BE2C (cell line): ENCODE data around the gene KLC4.
A peak's percentile ranks its signal among the peaks of the same experiment; 100 is the strongest.

ENCODE experiments used
- DNase-seq: peaks from one replicate; pipeline ENCODE4 v3.0.0-alpha.2; 2020
- H3K27me3 ChIP-seq: fragments of 250-450 bp; sonication (Bioruptor Pico); 2 replicates; pipeline ENCODE4 v1.5.1; 2020; ENCODE audit warnings: mild to moderate bottlenecking
- H3K36me3 ChIP-seq: fragments of 250-450 bp; sonication (Bioruptor Pico); 2 replicates; pipeline ENCODE4 v1.5.1; 2020; ENCODE audit warnings: mild to moderate bottlenecking
- H3K4me1 ChIP-seq: fragments of 250-450 bp; sonication (Bioruptor Pico); 2 replicates; pipeline ENCODE4 v1.5.1; 2020
- H3K4me3 ChIP-seq: 2 replicates; pipeline ENCODE4 v1.5.1; 2011; ENCODE audit warnings: low read depth, low read length
- H3K9me3 ChIP-seq: fragments of 250-450 bp; sonication (Bioruptor Pico); 2 replicates; pipeline ENCODE4 v1.5.1; 2020
- CTCF ChIP-seq: IDR thresholded peaks from 2 replicates; pipeline ENCODE4 v1.5.1; 2012; ENCODE audit warnings: mild to moderate bottlenecking, low read depth, low read length

Gene KLC4

DNA sequence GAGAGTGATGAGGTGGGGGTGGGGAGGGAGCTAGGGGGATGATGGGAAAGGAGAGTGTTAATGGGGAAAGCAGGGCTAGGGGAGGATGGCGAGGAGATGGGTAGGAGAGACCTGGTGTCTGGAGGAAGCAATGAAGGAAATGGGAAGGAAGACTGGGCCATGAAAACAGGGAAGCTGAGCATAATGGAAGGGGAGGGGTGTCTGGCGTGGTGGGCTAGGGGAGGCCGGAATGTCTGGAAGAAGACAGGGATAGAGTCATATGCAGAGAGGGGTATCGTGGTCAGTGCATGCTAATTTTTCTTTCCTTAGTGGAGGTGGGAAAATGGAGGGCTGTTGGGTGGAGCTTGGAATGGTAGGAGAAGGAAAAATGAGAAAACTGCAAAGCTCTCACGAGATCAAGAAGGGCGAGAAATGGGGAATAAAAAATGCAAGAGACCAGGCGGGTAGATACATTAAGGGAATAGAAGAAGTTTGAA, 45.0 kb upstream of the KLC4 start:
- no peaks in the 10 kb centered on the region for H3K9me3 ChIP-seq
- H3K4me1 ChIP-seq: no peaks in the 10 kb centered on the region
- peak overlapping the region; percentile 95 for H3K4me3 ChIP-seq
- TF ChIP-seq CTCF: no peak
- DNase-seq: no peak
- peaks cover 27% of the 10 kb centered on the region for H3K36me3 ChIP-seq
- no peaks in the 10 kb centered on the region for H3K27me3 ChIP-seq

DNA sequence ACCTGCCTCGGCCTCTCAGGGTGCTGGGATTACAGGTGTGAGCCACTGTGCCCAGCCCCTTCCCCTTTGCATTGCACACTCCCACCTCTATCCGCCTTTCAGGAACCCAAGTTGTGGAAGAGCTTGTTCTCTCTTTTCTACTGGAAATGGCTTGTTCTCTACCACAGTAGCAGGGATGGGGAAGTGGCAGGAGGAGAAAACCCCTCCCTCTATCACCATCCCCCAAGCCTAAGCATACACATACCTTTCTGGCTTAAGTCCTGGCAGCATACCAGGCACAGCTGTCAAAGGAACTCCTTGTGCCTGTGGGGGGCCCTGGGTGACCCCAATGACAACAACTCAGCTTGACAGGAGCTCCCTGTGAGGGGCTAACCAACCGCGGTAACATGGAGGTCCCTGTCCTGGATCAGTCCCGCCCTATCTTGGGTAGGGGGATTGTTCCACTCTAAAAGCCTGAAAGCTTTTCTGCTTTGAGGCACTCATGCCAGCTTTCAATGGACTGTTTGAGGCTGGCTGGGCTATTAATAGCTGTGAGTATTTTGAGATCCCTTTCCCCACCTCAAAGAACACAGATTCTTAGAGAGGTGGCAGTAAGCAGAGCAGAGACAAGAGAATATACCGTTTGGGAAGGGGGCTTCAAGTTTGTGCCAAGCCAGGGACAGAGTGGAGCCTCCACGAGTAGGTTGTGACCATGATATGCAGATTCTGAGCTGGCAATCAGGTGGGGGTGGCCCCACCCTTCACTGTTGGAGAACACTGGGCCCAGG, 43.1 kb upstream of the KLC4 start:
- no peak overlapping the region for H3K4me3 ChIP-seq
- H3K4me1 ChIP-seq: peaks cover 3% of the 10 kb centered on the region; the same call in 1 of the 2 replicates
- DNase-seq: no peak
- no peak for TF ChIP-seq CTCF
- H3K9me3 ChIP-seq: no peaks in the 10 kb centered on the region
- no peaks in the 10 kb centered on the region for H3K27me3 ChIP-seq
- peaks cover 10% of the 10 kb centered on the region for H3K36me3 ChIP-seq

- H3K4me1 ChIP-seq: peaks cover 3% of the 10 kb centered on the region; the same call in 1 of the 2 replicates
- H3K36me3 ChIP-seq: peaks cover 6% of the 10 kb centered on the region; the same call in 1 of the 2 replicates
- H3K4me3 ChIP-seq: no peak overlapping the region
- TF ChIP-seq CTCF: no peak
- no peaks in the 10 kb centered on the region for H3K9me3 ChIP-seq
- H3K27me3 ChIP-seq: no peaks in the 10 kb centered on the region
- DNase-seq: no peak
These were observed 42.5 kb upstream of the KLC4 start for GRCh38 chr6:43016943-43017334.

DNA sequence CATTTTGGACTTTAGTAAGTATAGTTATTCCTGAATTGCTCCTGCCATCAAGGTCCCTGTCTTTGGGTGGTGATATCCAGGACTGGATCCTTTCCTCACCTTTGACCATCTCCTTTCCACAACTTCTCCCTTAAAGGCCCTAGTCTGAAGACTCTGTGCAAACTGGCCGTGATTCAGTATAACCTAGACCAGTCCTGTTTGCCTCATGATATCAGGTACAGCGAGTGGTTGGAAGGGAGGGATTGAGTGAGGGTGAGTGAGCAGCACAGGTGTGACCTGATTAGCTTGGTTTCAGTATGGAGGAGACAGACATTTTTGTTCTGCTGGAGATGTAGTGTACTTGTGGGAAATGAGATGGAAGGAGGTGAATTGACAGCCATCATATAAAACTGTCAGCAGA, 40.3 kb upstream of the KLC4 start:
- Histone ChIP-seq H3K27me3 (no peaks in the 10 kb centered on the region), H3K4me3 (no peak overlapping the region), H3K36me3 (peaks cover 6% of the 10 kb centered on the region; the same call in 1 of the 2 replicates), H3K9me3 (no peaks in the 10 kb centered on the region), H3K4me1 (peaks cover 3% of the 10 kb centered on the region; the same call in 1 of the 2 replicates)
- TF ChIP-seq CTCF: no peak
- DNase-seq: no peak

DNA sequence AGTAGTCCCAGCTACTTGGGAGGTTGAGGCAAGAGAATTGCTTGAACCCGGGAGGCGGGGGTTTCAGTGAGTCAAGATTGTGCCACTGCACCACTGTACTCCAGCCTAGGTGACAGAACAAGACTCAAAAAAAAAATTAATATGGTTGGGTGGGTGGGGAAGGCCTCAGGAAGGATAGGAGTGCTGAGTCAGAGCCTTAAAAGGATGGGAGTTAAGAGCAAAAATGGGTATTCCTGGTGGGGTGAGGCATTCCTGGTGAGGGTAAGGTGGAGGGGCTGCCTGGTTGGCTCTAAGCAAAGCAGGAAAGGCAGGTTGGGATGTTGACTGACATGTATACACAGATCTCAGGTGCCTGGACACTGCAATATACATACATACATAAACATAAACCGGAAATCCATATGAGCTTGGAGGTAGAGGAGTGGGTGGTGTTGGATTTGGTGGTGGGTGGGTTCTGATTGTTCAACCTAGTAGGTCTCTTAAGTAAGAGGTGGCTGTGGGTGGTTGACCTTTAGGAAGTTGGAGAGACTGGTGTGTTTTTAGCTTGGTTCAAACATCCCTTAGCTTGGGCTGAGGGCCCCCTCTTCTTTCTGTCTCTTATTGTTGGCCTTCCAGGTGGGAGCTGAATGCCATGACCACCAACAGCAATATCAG, 39.3 kb upstream of the KLC4 start:
- Histone ChIP-seq H3K36me3 (peaks cover 16% of the 10 kb centered on the region), H3K27me3 (no peaks in the 10 kb centered on the region), H3K4me1 (peaks cover 3% of the 10 kb centered on the region; the same call in 1 of the 2 replicates), H3K9me3 (no peaks in the 10 kb centered on the region), H3K4me3 (no peak overlapping the region)
- DNase-seq: no peak
- no peak for TF ChIP-seq CTCF

- Histone ChIP-seq H3K27me3 (no peaks in the 10 kb centered on the region), H3K4me1 (peaks cover 3% of the 10 kb centered on the region; the same call in 1 of the 2 replicates), H3K4me3 (peak overlapping the region; percentile 99), H3K36me3 (peaks cover 19% of the 10 kb centered on the region), H3K9me3 (no peaks in the 10 kb centered on the region)
- DNase-seq: no peak
- no peak for TF ChIP-seq CTCF
These were observed 38.6 kb upstream of the KLC4 start for GRCh38 chr6:43020847-43021246.
